Prostate gland (tissue), 2 donors: ENCODE data around the gene WFS1. TPM values are rescaled to one million over a fixed set of nuclear protein-coding genes. Genes with fewer than 3 reads are reported as not detected.

Experiments
- DNase-seq: peaks from one replicate; pipeline ENCODE4 v3.0.0-alpha.2; 2019; ENCODE audit warnings: low spot score
- H3K27ac ChIP-seq, 2 donors: fragments of 200-600 bp; sonication (generic); 2 replicates each; pipeline ENCODE4 v1.5.1; 2017 to 2019
- H3K27me3 ChIP-seq: fragments of 200-600 bp; sonication (generic); replicated peaks from 2 replicates; pipeline ENCODE4 v1.5.1; 2019; ENCODE audit not compliant: insufficient read depth
- H3K36me3 ChIP-seq, 2 donors: fragments of 200-600 bp; sonication (generic); 1 replicate in 1 of 2; 2 replicates in 1 of 2; pipeline versions ENCODE4 v1.5.1 to v1.8.1; 2017 to 2019
- H3K4me1 ChIP-seq: fragments of 200-600 bp; sonication (generic); replicated peaks from 2 replicates; pipeline ENCODE4 v1.5.1; 2019
- H3K4me3 ChIP-seq, 2 donors: fragments of 200-600 bp; sonication (generic); 2 replicates each; pipeline ENCODE4 v1.5.1; 2017 to 2019
- H3K9me3 ChIP-seq: fragments of 200-600 bp; sonication (generic); 2 replicates; pipeline ENCODE4 v1.5.1; 2017
- CTCF ChIP-seq, 4 experiments: fragments of 200-600 bp in 2 of 4; fragments of 450-650 bp in 2 of 4; sonication (generic) in 2 of 4; IDR thresholded peaks; 1 replicate in 3 of 4; 2 replicates in 1 of 4; pipeline ENCODE4 v1.5.1; 2016 to 2019; ENCODE audit warnings: antibody characterized with exemption in 4 of 4, mild to moderate bottlenecking in 2 of 4, moderate library complexity in 2 of 4
- POLR2A ChIP-seq: fragments of 450-650 bp; IDR thresholded peaks from one replicate; pipeline ENCODE4 v1.6.1; 2016; ENCODE audit warnings: antibody characterized with exemption, mild to moderate bottlenecking
- POLR2AphosphoS5 ChIP-seq: sonication (generic); formaldehyde crosslinking; IDR thresholded peaks from one replicate; pipeline ENCODE4 v1.6.1; 2017; ENCODE audit warnings: antibody characterized with exemption
- WGBS: methylation state at CpG from one replicate; pipeline ENCODE4 v1.1.5; 2018; 5-methylcytosine and 5-hydroxymethylcytosine counted together
- intact Hi-C: fragments of 100-400 bp; cut with DNase I; formaldehyde crosslinking; loops from one replicate; pipeline ENCODE4 v1.14.2; 2022
- total RNA-seq, 2 donors: library from RNA; depleted of rRNA; stranded (reverse); fragments of >200 nt; gene quantifications; one replicate each; pipeline ENCODE4 v1.1.0, GENCODE V29; 2016

Gene WFS1
- total RNA-seq, 2 donors from 2014 or later, result 53.4 to 169 TPM

- DNase-seq, result no peak
- Histone ChIP-seq H3K27me3 (no peaks in the 10 kb centered on the region), H3K4me3 (no peak overlapping the region), H3K9me3 (no peaks in the 10 kb centered on the region), H3K36me3 (no peaks in the 10 kb centered on the region), H3K4me1 (no peaks in the 10 kb centered on the region), H3K27ac (no peak overlapping the region)
- intact Hi-C loops, result no loop called here
- no peak for TF ChIP-seq CTCF (IDR thresholded peaks at IDR 0.05)
- no peak for TF ChIP-seq POLR2A
- no peak for TF ChIP-seq POLR2AphosphoS5
- WGBS, result 81% methylated on average over 8 of the region's 8 CpGs
Observed at GRCh38 chr4:6307891-6308290, 38.2 kb downstream of the WFS1 start.

- DNase-seq, result no peak
Observed at GRCh38 chr4:6308899-6309643, 39.4 kb downstream of the WFS1 start.

GRCh38 chr4:6309777-6310176 is 40.1 kb downstream of the WFS1 start:
- DNase-seq, result no peak
- no peaks in the 10 kb centered on the region for H3K36me3 ChIP-seq
- no peaks in the 10 kb centered on the region for H3K27me3 ChIP-seq
- intact Hi-C loops, result no loop called here
- WGBS, result 77% methylated on average over 7 of the region's 7 CpGs
- TF ChIP-seq CTCF (IDR thresholded peaks at IDR 0.05) (no peak), POLR2AphosphoS5 (no peak), POLR2A (no peak)
- peak overlapping the region; percentile 32 to 43 for H3K4me3 ChIP-seq
- no peaks in the 10 kb centered on the region for H3K4me1 ChIP-seq
- H3K27ac ChIP-seq, result no peak overlapping the region
- H3K9me3 ChIP-seq, result no peaks in the 10 kb centered on the region

More at GRCh38 chr4:6308899-6309643, 39.4 kb downstream of the WFS1 start:
- intact Hi-C loops, result no loop called here
- Histone ChIP-seq H3K36me3 (no peaks in the 10 kb centered on the region), H3K4me1 (no peaks in the 10 kb centered on the region), H3K4me3 (peak overlapping the region; percentile 32 to 43), H3K27ac (peak overlapping the region in 1 of 2 donors; percentile 42), H3K27me3 (no peaks in the 10 kb centered on the region), H3K9me3 (no peaks in the 10 kb centered on the region)
- peak in 2 of 4 experiments; percentile 12 to 33 for TF ChIP-seq CTCF (IDR thresholded peaks at IDR 0.05)
- no peak for TF ChIP-seq POLR2A
- 9% methylated on average over 28 of the region's 65 CpGs for WGBS

- no peaks in the 10 kb centered on the region for H3K27me3 ChIP-seq
- no peaks in the 10 kb centered on the region for H3K4me1 ChIP-seq
- intact Hi-C loops, result no loop called here
- no peak for DNase-seq
- TF ChIP-seq POLR2A, result no peak
- TF ChIP-seq POLR2AphosphoS5, result peak; percentile 21
- no peak for TF ChIP-seq CTCF (IDR thresholded peaks at IDR 0.05)
- H3K36me3 ChIP-seq, result no peaks in the 10 kb centered on the region
- H3K27ac ChIP-seq, result no peak overlapping the region
- 52% methylated on average over 6 of the region's 6 CpGs for WGBS
- no peak overlapping the region for H3K4me3 ChIP-seq
- no peaks in the 10 kb centered on the region for H3K9me3 ChIP-seq
Observed at GRCh38 chr4:6313216-6313615, 43.6 kb downstream of the WFS1 start.

GRCh38 chr4:6316461-6317003 is 46.9 kb downstream of the WFS1 start:
- TF ChIP-seq CTCF (IDR thresholded peaks at IDR 0.05) (no peak), POLR2A (no peak), POLR2AphosphoS5 (no peak)
- intact Hi-C loops, result no loop called here
- no peaks in the 10 kb centered on the region for H3K9me3 ChIP-seq
- DNase-seq, result no peak
- H3K27me3 ChIP-seq, result no peaks in the 10 kb centered on the region
- no peak overlapping the region for H3K27ac ChIP-seq
- 71% methylated on average over 6 of the region's 6 CpGs for WGBS
- no peaks in the 10 kb centered on the region for H3K36me3 ChIP-seq
- H3K4me1 ChIP-seq, result no peaks in the 10 kb centered on the region
- no peak overlapping the region for H3K4me3 ChIP-seq
